Measurements from ENCODE around the gene SMPD4. TPM values are rescaled to one million over a fixed set of nuclear protein-coding genes. Genes with fewer than 3 reads are reported as not detected.
"Not testable (repeated sequence)": the region's sequence is repeated elsewhere in the genome, so short reads cannot be mapped to it uniquely, and the experiment has no call there.

SMPD4 gene
- total RNA-seq, 1 experiment from 2014 or later: 20.6 TPM

DNA sequence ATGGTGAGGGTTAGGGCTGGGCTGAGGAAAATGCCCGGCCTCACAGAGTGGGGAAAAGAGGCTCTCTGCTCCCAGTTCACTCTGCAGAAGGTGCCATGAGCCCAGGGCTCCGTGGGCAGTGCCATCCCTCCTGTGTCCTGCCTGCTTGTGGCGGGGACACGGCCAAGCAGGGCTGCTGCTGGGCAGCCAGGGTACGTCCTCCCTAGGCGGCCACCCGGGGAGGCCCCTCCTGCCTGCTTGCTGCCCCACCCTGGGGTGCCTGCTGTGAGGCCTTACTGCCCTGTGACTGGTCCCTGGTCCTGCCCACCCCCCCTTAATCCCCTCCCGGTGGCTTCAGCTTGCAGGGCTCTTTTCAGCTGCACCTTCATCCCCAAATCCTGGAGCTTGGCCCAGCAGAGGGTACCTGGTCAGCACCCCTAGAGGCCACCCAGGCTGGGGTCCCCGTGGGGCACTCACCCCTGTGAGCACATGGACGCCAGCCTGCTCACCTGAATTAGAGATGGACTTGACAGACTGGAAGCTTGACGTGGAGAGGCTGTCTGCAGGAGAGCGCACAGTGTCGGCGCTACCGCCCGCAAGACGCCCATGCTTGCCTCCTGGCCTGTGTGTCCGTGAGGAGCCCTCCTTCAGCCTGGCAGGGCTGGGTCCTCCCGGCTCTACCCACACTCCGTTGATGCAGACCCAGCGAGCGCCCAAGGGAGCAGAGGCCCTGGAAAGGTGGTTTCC, 39.6 kb downstream of the SMPD4 start:
- not testable (repeated sequence) for DNase-seq (ENCODE audit: low spot score)

DNA sequence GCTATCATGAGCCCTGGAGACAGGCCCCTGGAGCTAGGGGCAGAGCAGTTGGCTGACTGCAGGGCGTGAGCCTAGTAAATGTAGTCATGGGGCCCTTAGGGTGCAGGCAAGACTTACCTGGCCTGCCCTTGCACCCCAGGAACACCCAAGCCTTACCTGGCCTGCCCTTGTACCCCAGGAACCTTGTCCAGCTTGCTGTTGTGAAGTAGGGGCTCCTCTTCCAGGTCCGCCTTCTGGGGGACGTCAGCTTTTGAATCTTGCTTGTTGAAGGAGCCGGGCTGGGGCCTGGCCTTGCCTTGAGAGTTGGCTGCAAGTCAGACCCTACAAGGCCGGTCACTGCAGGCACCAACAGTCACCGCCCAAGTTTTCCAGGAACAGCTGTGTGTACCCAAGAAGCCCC, 40.4 kb downstream of the SMPD4 start:
- DNase-seq (ENCODE audit: low spot score): not testable (repeated sequence)

DNA sequence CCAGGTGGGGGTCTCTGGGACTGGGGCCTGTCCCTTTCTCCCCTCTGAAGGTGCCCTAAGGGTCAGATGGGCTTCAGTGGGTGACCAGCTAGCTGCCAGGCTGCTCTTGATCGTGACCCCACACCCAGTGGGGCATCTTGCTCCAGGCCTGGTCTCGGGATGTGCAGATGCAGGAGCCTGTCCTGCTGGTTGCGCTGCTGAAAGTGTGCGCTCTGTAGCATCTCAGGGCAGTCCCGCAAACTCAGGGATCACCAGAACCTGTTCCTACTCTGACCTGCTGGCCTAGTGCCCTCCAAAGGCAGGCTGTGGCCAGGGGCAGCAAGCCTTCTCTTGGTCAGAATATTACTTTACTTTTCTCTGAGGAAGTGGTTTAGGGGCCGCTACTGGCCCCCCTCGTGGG, 40.9 kb downstream of the SMPD4 start:
- DNase-seq (ENCODE audit: low spot score): not testable (repeated sequence)

DNA sequence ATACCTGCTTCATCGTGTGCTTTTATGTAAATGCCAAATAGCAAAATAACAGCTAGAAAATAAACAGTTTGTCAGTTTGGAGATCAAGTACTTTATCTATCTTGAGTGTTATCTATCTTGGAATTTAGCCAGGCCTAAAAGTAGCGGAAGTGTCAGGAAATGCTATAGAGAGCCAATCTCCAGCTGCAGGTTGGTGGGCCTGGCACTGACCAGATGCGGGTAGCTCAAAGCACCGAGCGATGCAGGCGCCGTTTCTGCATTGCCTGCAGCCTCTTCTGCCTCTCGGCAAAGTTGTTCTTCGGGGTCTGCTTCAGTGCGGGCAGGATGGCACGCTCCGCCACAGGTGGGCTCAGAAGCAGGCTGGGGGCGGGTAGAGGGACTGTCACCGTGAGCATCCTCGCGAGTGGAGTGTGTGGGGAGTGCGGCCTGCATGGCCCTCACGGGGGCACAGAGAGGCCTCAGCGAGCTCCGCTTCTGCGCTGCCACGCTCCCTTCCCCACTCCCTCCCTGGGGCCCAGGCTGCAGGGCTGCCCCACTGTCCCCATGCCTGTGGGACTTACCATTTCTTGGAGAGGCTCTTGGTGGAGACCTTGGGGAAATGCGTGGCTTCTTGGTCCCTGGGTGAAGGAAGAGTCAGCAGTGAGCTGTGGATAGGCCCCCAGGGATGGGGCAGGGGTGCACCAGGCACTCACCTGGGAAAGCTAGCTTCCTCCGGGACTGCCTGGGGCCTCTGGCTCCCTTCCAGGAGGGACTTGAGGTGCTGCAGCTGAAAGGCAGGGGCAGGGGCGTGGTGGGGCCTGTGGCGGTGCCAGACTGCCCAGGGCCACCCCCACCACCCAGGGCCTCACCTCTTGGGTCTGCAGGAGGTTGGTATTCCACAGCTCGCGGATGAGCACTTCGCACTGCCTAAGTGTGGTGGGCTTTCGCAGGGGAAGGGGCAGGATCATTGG, 41.8 kb downstream of the SMPD4 start:
- not testable (repeated sequence) for DNase-seq (ENCODE audit: low spot score)

DNA sequence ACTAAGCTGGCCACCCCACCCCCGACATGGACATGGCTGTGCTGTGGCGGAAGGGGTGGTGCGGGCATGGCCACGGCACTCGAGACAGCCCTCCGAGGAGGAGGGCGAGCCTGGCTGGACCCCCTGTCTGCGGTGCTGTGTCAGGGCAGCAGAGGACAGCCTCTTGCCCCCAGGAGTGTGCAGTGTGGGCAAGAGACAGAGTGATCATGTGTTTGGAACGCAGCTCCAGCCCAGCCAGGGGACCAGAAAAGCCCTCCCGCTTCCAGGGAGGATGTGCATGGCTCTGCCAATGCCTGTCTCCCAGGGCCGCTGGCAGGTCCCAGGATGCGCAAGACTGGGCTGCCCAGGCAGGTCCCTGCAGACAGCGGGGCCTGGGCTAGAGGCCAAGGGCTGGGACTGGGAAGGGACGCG, 42.6 kb downstream of the SMPD4 start:
- not testable (repeated sequence) for DNase-seq (ENCODE audit: low spot score)

DNA sequence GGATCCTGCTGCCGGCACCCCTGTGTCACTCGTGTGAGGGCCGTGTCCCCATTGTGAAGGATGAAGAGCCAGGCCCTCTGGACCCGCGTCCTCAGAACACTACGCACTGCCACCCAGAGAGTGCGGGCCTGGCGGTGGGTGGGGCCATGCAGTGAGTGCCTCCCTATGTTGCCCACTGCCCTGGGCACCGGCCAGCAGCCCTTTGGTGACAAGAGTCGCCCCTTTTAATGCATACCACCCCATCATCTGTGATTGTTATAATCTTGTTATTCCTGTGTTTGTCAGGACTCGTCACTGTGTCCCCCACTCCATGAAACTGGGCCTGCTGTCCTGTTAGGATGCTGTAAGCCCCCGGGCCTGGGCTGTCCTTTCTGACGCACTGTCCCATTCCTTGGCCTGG, 43.1 kb downstream of the SMPD4 start:
- DNase-seq (ENCODE audit: low spot score): not testable (repeated sequence)

DNA sequence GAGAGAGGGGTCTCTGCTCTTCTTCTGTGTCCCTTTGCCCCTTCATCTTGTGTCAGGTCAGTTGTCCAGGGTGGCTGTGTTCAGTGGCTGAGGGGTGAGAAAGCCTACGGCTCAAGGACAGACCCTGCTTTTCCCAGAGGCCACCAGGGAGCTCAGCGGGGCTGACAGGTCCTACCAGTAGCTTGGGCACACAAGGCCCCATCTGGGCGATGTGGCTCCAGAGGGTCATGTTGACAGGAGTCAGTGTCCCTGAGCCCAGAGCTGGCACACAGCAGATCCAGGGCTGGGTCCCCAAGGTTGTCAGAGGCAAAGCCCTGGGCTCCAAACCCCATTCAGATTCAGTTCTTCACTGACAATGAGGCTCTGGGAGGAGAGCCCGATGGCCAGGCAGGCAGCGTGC, 44.3 kb downstream of the SMPD4 start:
- not testable (repeated sequence) for DNase-seq (ENCODE audit: low spot score)

DNA sequence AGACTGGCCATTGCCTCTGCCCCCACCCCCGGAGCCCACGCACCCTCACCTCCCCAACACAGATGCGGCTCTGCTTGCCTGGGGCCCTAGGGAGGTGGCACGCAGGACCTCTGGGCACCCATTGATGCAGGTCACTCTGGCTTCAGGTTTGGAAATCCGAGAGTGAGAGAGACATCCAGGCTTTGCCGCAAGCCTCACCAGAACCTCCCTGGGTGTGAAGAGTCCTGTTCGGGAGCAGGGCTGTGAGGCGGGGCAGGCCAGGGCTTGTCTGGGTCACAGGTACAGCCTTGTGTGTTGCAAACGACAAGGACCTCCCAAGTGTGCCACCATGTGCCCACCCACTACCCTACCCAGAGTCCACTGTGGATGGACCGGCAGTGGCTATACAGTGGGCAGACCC, 44.9 kb downstream of the SMPD4 start:
- DNase-seq (ENCODE audit: low spot score): not testable (repeated sequence)

DNA sequence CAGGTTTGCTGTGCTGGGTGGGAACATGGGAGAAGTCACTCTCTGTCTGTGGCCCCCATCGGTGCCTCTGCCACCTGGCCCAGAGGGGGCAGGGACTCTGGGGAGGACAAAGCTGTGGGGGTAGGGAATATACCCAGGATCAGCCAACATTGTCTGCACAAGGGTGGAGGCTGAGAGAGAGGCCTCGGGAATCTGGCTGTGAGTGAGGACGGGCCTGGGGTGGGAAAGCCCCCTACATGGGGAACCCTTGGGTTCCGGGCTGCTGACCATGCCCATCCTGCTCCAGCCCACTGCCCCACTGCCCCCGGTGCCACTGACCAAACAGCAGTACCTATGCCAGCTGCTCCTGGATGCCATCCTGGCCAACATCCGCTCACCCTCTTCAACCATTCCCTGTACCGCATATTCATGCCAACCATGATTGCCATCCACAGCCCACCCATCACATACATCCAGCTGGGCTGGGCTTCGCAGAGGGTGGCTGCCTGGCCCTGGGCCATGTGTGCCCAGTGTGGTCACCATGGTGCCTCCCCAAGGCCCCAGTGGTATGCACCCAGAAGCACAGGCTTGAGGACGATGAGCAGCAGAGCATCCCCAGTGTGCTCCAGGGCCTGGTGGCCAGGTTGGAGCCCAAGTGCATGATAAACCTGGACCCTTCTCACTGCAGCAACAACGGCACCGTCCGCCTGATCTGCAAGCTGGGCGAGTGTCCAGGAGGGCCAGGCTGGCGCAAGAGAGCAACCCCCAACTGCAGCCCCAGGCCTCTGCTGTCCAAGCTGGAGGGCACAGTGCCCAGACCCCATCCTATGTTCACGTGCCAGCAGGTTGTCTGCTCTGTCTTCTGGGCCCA, 45.5 kb downstream of the SMPD4 start:
- DNase-seq (ENCODE audit: low spot score): no peak

DNA sequence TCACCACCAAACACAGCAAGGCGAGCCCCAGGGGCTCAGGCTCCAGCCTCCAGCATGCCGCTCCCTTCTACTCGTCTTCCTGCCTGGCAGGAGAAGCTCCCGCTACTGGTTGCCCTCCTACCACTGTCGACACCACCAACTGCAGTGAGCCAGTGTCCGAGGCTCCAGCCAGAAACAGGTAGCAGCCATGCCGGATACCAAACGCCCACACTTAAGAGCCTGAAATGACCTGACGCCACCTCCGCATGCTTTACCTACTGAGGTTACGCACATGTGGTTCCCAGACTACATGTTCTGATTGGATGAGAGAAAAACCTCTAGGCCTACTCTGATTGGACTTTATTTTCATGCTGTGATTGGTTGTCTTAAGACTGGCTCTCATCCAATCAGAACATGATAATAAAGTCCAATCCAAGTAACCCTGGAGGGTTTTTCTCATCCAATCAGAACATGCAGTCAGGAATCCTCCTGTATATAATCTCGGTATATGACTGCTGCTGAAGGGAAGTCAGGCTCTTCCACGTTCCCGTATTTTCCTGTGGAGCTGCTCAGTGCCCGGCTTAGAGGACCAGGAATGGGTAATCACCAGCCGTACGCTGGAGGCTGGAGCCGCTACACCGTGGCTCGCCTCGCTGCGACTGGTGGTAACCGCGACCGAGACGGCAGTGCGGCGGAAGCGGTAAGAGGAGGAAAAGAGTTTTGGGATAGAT, 52.1 kb downstream of the SMPD4 start, which contains the start of gene POTEF:
TSS of gene POTEF (minus strand) at position 103 of the 710 bp plus-strand sequence. CDS start 8,707 bp downstream, outside the sequence.
- DNase-seq (ENCODE audit: low spot score): peak; percentile 70

DNA sequence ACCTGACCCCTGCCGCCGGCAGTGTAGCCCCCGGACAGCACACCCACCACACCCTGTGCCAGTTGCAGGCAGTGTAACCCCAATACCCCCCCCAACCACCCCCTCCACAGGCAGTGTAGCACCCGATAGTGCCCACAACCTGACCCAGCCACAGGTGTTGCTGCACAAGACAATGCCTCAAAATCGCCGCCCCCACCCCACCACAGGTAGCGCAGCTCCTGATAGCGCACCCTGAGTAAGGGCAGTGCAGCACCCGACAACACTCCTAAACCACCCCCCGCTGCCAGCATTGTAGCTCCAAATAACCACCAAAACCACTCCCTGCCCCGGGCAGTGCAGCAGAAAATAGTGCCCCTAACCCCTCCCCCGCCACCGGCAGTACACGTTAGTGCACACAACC, 52.9 kb downstream of the SMPD4 start:
- not testable (repeated sequence) for DNase-seq (ENCODE audit: low spot score)

DNA sequence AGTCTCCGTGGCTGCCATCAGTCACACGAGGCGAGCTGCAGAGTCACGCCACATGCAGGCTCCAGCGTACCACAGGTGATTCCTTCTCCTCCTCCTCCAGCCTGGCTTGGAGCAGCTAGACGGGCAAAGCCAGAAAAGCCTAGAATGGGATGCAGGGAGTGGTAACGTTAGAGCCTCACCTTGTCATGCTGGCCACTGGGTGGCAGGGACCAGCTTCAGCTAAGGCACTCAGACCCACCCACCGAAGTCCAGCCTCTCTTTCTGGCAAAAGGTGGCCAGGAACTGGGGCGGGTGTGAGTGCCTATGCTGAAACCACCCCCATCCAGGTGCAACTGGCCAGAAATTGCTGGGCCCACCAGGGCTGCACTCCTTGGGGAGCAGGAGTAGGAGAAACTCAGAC, 53.7 kb downstream of the SMPD4 start:
- DNase-seq (ENCODE audit: low spot score): not testable (repeated sequence)

DNA sequence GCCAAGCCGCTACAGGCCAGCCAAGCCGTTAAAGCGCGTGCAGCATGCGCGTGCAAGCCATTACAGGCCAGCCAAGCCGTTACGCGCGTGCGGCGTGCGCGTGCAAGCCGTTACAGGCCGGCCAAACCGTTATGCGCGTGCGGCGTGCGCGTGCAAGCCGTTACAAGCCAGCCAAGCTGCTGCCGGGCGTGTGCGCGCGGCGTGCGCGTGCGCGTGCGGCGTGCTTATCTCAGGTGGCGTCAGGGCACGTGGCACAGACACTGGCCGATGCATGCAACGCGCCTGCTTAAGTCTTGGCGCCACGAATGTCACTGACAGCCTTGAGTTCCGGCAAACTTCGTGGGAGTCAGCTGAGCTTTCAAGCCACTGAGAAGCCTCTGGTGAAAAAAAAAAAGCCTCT, 60.5 kb downstream of the SMPD4 start:
- DNase-seq (ENCODE audit: low spot score): not testable (repeated sequence)

DNA sequence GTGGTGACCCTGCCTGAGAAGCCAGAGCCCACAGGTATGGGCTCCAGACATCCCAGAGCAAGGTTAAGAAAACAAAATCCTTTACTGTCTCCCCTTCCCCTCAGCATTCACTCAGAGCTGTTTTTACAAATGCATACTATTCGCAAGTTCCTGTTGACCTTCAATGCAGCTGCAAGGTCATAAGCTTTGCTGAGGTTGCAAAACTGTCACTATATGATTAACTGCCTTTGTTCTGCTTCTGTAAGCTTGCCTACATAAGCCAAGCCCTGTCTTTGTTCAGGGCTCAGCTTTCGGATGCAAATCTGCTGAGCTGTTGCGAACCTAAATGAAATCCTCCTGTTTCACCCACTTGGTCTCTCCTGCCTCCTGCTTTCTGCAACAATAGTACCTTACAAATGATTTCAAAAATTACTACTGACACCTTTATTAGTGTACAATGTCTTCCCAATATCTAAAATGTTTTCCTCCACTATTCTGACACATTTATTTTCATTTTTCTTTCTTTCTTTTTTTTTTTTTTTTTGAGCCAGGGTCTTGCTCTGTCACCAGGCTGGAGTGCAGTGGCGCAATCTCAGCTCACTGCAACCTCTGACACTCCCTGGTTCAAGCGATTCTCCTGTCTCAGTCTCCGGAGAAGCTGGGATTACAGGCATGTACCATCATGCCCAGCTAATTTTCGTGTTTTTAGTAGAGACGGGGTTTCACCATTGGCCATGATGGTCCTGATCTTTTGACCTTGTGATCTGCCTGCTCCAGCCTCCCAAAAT, 78.6 kb downstream of the SMPD4 start:
- DNase-seq (ENCODE audit: low spot score): not testable (repeated sequence)

Other genes starting within 250 kb of the SMPD4 start
- gene RAB6C, start 201.9 kb downstream of the SMPD4 start, total RNA-seq (2014; rRNA removed; shearing (Covaris generic)): not detected in 2 replicates
- 1.9 and 2.1 TPM in 2 replicates for gene POTEF, start 52.4 kb downstream of the SMPD4 start, total RNA-seq (2014; rRNA removed; shearing (Covaris generic))
- 13.7 and 49.5 TPM in 2 replicates for gene CCDC74B, start 36.5 kb downstream of the SMPD4 start, total RNA-seq (2014; rRNA removed; shearing (Covaris generic))
- 92.1 and 193 TPM in 2 replicates for gene MZT2B, start 660 bp upstream of the SMPD4 start, total RNA-seq (2014; rRNA removed; shearing (Covaris generic))
- gene TUBA3E, start 16.8 kb upstream of the SMPD4 start, total RNA-seq (2014; rRNA removed; shearing (Covaris generic)): 0.10 TPM in 1 of 2 replicates, not detected in the other
- gene IMP4, start 161.3 kb upstream of the SMPD4 start, total RNA-seq (2014; rRNA removed; shearing (Covaris generic)): 110 and 112 TPM in 2 replicates
- gene PTPN18, start 174.5 kb upstream of the SMPD4 start, total RNA-seq (2014; rRNA removed; shearing (Covaris generic)): 14.1 and 15.7 TPM in 2 replicates